SU-DHL-6 (cell line): ENCODE results near the gene ACD.

Source experiments
- CTCF ChIP-seq: fragments of 200-600 bp; sonication (generic); IDR thresholded peaks from one replicate; pipeline ENCODE4 v1.5.1; 2017; ENCODE audit warnings: antibody characterized with exemption, mild to moderate bottlenecking, low read length, moderate library complexity; ENCODE audit not compliant: insufficient read depth, poor library complexity, severe bottlenecking
- EZH2phosphoT487 ChIP-seq: fragments of 200-600 bp; sonication (generic), shearing (Covaris generic); conservative IDR thresholded peaks from 2 replicates; pipeline ENCODE4 v1.6.1; 2018; ENCODE audit warnings: mild to moderate bottlenecking, antibody characterized with exemption, low read length, moderate library complexity, mixed read lengths

- TF ChIP-seq CTCF (no peak), EZH2phosphoT487 (no peak)
Observed at GRCh38 chr16:67673712-67674580, 13.9 kb upstream of the ACD start.
